Epithelial cell of prostate (primary cell): ENCODE results near the gene HOXB5.

Experiments
- DNase-seq: peaks from one replicate; pipeline ENCODE4 v3.0.0-alpha.2; 2011; ENCODE audit warnings: low read depth, low spot score
- H3K27ac ChIP-seq: fragments of 450-650 bp; 2 replicates; pipeline ENCODE4 v1.5.1; 2017; ENCODE audit warnings: mild to moderate bottlenecking

The HOXB5 gene

DNA sequence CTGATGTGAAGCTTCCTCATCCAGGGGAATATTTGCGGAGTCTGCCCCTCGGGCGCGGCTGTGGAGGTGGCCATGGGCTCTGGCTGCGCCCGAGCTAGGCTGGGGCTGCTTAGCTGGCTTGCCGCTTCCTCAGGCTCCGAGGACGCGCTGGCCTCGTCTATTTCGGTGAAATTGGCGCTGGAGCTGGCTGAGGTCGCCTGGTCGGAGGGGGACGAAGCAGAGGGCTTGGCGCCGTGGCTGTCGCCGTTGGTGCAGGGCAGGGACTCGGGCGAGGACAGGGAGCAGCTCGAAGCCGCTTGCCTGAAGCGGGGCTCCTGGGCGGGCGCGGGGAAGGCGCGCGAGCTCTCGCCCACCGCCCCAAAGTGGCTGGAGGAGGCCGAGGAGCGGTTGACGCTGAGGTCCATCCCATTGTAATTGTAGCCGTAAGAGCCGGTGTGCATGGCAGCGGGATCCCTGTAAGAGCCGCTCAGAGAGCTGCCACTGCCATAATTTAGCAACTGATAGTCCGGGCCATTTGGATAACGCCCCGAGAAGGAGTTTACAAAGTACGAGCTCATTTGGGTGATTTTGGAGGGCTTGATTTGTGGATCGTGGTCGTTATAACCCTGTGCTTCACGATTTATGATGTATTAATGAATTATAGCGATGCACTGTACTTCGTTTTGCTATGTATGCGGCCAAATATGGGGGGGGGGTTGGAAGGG is at the start of gene HOXB5:
Gene HOXB5 (minus strand): TSS at position 654 of the 704 bp plus-strand sequence. CDS start 97 bp downstream, at position 557.
- H3K27ac ChIP-seq, result no peak within 1 kb of the TSS
- no peak for DNase-seq

DNA sequence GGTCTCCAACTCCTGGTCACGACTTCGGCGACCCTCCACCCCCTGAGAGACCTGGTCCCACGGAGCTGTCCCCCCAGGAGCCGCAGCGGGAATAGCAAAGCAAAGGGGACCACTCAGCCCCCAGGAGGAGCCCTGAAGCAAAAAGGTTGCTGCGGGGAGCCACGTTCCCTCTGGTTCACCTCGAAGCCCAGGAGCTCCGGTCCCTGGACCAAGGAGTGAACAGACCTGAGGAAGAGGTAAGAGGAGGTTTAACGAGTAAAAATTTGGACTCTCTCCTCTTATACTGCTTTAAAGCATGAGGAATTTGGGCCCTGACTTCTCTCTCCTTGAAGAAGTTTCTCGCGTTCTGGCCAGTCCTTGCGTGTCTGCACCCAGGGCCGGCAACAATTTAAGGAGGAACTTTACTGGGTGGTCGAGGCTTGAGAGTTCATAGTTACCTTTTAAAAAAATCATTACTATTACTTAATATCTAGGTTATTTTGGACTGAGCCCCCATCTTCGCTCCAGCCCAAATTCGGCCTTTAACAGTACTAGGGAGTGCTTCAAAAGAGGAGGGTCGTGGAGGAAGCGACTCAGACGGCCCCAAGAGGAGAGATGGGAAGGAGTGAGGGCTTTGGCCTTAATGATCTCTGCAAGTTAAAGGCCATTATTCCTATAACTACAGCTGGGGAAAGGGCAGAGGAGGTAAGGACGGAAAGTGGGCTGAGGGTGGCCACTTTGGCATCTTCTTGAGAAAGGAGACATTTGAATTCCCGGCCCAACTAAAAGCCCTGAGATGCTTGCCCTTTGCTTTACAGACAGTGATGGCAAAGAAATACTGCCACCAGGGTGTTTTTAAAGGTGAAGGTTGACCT is 49.5 kb upstream of the HOXB5 start:
- no peak overlapping the region for H3K27ac ChIP-seq
- DNase-seq, result no peak

DNA sequence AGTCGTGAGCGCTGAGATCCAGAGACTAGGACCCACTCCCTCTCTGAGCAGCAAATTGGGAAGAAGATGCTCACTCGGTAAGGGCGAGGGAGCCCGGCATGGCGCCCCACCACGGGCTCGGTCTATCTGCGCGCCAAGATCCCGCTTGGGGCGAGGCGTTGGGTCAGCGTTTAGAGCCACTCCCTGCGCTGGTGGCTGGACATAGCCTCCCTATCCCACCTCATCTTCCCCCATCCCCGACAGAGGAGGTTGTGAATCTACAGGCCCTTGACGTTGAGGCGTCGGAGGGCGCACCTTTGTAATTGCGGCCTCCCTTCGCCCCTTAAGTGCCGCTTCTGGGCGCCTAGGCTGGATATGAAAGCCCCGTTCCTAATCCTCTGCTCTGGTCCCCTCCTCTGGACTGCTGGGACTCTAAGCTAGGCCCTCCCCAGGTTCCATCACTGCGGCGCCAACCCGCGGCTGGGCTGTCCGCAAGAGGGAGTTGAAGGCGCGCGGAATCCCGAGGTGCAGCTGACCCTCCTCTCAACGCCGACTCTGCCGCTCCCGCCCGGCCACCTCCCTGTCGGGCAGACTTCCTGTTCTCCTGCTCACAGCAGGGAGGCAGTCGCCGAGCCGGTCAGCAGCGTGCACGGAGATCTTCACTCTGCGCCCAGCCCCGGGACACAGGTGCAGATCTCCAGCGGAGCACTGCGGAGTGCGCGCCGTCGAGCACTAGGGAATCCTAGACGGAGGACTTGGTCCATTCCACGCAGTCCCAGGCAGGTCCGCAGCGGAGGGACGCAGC is 48.7 kb upstream of the HOXB5 start:
- H3K27ac ChIP-seq, result no peak overlapping the region
- no peak for DNase-seq

DNA sequence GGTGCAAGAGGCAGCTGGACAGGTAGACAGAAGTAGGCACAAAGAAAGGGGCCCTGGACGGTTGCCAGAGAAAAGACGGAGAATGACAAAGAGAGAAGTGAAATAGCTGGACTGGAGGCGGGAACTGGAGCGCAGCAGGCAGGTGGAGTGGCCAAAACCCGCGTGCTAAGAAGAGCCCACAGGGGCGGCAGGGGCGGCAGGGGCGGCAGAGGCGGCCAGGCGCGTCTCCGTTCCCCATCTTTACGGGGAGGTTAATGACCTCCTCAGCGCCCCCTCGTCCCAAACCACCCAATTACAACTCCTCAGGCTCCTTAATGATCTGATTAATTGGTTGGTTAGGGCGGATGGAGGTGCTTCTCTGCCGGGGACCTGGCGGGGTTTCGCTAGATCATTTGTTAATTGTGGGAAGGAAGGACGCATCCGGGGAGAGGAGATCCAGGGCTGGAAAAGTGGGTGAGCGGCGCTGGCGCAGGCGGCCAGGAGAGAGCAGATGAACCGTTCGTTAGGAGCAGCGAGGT is 48.0 kb upstream of the HOXB5 start:
- DNase-seq, result no peak
- no peak overlapping the region for H3K27ac ChIP-seq

DNA sequence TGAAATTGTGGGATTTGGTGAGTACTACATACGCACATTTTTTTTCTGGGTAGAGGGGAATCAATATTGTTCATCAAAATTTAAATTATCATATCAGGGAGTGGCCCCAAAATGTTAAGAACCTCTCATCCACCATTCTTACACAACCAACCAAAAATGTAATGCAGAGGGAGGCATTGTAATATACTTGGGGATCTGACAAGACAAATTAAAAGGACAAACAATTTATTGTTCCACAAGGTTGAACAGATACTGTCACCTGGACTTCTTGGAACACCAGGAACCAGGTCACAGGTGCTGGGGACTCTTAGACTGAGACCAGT is 47.2 kb upstream of the HOXB5 start:
- H3K27ac ChIP-seq, result no peak overlapping the region
- no peak for DNase-seq

DNA sequence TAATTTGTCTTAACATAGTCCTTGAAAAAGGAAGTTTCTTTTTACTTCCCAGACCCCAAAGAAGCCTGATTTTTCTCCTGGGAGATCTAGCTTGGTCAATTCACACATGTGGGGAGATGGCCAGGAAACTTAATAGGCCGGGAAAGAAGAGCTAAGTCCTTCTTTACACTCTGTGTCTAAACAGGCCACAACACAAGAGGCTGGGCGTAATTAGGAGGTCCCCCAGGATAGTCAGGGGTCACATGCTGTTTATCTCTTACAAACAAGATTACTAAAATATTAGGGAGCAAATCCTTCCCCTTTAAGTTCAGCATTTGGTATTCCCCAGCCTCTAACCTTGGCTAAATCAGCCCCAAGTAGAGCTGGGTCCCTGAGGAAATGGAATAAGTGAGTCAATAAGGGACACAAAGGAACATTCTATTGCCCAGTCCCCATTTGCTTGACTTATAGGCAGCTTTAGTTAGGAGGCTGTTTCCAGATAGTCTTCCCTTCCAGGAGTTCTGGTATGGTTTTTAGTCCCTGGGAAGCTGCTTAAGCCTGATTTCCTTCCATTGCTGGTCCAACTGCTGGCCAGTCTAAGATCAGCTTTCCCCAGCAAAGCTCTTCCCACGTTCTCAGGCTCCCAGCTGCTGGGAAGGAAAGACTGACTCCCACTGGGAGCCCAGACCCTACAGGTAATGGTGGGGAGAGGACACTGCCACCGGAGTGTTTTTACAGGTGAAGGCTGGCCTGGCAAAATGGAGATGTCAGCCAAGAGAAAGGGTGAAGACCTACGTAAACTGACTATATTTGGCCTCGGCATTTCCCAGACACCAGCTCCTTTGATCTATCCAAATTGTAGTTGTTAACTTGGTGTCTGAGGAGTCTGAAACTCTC is 46.6 kb upstream of the HOXB5 start:
- no peak for DNase-seq
- H3K27ac ChIP-seq, result no peak overlapping the region

DNA sequence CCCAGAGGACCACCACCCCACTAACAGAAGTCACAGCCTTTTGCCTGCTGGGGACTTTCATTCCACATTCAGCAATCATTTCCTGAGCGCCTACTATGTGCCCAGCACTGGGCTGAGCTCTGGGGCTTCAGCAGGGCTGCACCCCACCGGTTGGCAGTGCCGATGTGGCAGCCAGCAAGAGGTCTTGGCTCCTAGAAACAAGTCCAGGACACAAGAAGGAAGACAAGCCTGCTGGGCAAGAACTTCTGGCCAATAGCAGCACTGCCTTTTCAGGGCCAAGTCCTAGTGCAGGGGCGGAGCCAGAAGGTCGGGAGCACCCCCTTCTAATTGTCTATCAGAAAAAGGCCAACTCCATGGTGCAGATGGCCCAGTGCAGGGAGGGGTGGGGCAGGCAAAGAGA is 45.6 kb upstream of the HOXB5 start:
- no peak for DNase-seq
- no peak overlapping the region for H3K27ac ChIP-seq

DNA sequence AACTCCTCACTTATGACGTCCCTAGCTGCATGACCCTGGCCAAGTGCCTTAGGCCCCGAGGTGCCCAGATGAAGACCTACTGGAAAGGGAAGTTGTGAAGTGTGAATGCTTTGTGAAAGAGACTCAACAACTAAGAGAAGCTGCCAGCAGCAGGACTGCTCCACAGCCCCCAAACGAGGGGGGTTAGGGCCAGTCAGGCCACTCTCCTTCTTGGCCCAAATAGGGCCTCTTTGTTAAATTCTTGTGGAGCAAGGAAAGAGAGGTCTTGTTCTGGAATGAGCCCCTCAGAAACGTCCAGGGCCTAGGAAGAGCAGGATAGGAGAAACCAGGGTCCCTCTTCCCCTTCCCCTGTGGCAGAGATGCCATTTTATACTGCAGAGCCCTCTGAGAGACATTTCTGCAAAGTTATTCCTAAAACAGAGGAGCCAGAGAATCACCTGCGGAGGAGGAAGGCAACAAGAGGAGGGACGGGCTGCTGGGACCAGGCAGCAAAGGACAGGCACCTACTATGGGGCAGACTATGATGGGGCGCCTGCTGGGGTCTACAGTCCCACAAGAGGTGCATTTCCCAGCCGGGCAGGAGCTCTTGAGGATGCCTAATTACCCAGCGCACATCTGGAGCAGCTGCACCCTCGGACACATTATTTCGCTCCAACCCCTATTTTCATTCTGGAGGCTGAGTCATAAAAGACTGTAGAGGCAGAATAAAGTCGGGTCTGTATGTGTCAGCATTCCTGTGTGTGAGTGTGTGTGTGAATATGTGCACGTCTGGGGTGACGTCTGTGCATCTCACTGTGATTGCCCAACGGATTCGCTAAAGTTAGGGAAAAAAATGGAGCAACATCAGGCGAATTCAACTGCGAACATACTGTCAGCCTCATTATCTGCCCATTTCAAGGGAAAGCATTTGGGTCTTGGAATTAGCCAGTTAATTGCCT is 44.0 kb upstream of the HOXB5 start:
- H3K27ac ChIP-seq, result no peak overlapping the region
- peak; percentile 58 for DNase-seq

DNA sequence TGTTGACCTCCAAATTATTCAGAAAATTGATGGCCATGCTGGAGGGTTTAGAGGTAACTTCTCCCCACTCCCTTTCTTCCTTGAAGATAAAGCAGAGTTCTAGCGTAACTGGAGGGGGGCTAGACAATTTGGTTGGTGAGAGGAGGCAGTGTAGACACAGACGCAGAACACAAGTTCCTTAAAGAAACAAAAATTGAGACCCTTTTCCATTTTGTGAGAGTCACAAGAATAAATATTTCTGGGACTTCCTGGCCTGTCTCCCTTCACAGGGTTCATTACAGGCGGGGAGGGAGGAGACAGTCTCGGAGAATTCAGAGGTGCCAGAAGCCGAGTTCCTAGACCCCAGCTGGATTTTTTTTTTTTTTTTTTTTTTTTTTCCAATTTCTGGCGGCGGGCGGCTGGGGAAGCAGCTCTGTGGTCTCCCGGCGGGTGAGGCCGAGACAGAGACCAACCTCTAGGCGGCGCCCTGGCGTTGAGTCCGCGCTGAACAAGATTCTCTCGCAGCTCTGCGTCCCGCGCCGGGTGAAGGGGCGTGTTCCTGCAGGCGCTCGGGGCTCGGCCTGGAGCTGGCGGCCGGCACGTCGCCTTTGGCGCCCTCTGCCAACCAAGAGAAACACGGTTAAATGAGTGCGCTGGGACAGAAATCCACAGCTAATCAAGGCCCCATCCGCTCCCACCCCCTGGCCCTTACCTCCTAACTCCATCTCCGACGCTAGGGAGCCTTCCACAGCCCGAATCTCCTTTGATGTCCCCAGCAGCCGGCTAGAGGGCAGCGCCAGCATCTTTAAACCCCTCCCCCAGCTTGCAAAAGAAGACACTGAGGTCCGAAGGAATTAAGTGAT is 42.8 kb upstream of the HOXB5 start:
- no peak overlapping the region for H3K27ac ChIP-seq
- DNase-seq, result peak; percentile 6

DNA sequence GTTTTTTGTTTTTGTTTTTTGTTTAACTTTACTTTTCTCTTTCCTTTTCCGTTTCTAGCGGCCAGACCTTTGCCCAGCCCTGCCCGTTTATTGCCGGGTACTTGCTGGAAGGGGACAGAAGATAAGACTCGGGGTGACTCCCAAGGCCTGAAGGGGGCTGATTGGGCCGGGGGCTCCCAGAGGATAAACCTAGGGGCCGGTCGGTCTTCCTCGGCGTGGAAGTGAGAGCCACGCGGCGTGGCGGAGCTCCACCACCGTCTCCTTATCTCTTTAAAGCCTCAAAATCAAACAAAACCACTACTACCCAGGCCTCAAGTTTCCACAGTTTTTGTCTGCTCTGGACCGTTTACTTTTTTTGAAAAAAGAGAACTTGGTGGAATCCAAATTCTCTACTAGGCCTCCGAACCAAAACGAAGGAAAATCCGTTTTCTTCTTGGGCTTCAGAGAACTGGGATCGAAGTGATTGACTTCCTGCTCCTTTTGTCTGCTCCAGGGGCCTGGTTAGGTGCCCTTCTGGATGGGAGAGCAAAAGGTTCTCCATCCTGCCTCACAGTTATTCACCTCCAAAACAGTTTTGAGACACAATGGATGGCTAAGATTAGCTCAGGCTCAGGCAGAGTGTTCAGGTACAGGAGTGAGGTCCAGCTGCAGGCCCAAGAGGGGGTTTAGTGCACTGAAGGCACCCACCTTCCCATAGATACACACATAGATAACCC is 41.1 kb upstream of the HOXB5 start:
- DNase-seq, result no peak
- H3K27ac ChIP-seq, result no peak overlapping the region

DNA sequence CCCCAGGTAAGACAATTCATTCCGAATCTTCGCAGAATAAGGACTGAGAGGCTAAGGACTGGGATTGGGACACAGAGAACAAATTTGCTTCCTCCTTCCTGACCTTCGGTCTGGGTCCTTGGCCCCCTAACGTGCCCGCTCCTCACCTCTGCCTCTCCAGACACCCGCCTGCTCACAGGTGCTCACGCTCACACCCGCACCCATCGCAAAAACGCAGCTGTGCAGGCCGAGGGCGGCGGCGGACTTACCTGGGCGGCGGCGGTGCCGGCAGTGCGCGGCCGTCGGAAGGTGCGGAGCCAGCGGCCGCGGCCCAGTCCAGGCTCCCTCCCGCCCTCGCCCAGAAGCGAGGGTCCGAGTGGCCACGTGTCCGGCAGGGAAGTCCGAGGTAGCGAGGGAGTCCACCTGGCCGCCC is 39.7 kb upstream of the HOXB5 start:
- H3K27ac ChIP-seq, result no peak overlapping the region
- no peak for DNase-seq

DNA sequence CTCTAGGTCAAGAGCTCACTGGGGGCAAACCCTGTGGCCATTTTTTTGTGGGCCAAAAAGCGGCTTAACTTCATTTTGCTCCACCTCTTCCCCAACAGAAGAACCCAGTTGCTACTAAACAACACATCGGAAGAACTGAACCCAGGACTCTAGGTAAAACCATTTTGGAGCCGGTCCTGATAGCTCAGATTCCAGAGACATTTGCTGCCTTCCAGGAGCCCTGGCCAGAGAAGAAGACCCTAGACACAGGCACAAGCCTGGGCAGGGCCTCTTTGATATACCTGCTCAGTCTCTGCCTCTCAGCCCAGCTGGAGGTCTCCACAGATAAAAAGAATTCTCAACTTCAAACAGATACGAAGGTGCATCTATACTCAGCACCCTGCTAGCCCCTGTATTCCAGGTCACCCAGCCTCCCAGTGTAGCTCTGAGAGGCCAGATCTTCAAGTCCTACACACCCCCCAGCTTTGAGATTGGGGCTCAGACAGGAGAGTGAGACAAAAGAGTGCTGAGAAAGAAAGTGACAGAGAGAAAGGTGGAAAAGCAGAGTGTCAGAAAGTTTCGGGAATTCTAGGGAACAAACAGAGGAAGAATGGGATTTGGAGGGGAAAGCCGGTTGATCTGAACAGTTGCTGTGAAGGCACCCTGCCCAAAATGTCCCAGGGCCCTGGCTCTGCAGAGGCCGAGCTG is 39.1 kb upstream of the HOXB5 start:
- no peak overlapping the region for H3K27ac ChIP-seq
- DNase-seq, result no peak

DNA sequence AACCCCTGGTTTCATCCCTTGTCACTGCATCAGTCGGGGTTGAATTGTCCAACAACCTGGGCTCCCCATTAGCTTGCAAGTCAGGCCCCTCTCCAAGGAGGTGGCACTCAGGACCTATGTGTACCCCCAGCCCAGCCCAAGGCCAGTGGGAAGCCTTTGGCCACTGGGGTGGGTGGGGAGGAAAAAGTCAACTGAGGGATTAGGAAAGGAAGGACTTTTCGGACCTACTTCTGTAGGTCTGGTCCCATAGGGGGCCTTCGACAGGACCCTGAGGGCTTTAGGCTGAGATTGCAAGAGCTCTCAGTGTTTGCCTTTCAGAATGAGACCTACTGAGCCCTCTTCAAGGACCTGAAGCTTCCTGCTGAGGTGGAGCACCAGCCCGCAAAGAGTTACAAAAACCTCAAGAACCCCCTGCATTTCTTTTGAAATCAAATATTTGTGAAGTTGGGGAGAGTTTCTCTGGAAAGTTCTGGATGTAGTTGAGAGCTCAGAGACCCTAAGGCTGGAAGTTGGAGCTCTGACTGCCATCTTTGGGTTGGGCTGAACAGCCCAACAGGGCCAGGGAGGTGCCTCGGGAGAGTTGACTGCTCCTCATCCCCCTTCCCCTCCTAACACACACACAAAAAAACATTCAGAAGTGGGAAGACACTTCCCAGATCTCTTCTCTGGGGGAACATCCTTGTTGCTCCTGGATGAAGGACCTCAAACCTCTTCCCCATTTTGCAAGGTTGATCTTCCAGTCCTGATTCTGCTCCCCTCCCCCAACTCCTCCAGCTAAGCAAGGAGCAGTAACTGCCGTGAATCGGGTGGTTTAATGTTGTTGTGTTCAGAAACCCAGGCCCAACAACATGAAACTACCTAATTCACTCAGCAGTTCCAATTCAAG is 38.4 kb upstream of the HOXB5 start:
- no peak for DNase-seq
- no peak overlapping the region for H3K27ac ChIP-seq

DNA sequence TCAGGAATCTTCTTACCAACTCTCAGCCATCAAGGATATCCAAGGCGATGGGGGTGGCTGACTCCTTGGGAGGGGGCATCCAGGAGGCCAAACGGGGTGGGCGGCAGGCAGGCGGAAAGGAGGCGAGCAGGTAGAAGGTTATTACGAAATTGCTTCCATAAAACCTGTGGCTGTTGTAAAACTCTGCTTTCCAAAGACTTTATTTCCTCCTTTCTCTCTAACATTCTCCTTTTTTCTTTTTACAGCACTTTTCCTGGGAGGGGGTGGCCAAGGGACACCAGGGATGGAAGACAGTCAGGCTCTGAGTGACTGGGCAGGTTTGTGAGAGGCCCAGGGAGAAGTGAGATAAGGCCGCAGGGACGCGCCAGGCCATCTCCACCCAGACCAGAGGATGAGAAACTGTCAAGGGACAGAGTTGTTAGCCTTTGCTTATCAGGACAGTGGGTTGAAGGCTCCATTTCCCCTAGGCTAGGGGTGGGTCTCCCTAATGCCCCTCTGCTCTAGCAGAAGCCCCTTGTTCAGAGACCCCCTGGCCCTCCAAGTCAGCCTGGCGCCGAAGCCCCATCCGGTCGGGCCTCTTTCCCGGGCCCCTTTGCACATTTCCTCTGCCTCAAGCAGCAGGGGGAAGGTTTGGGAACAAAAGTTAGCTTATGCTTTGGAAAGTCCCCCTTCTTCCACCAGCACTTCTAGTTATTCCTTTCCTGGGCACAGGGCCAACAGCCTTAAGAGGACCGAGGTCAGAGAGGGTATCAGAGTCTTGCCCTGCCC is 37.5 kb upstream of the HOXB5 start:
- no peak overlapping the region for H3K27ac ChIP-seq
- DNase-seq, result no peak
